Muscle layer of duodenum (tissue), 2 donors: ENCODE measurements around the gene CYB5A.
"Not testable (repeated sequence)": the region's sequence is repeated elsewhere in the genome, so short reads cannot be mapped to it uniquely, and the experiment has no call there.

Experiments
- H3K27ac ChIP-seq: one replicate; pipeline ENCODE4 v1.7.0; 2013; ENCODE audit warnings: mild to moderate bottlenecking, low read length
- H3K27me3 ChIP-seq: one replicate; pipeline ENCODE4 v1.7.0; 2013; ENCODE audit warnings: low read depth, mild to moderate bottlenecking, control low read depth, low read length
- H3K36me3 ChIP-seq, 2 donors: one replicate each; pipeline ENCODE4 v1.7.0; 2013; ENCODE audit warnings: low read length in 2 of 2, control low read depth in 1 of 2, mild to moderate bottlenecking in 1 of 2; ENCODE audit not compliant: insufficient read depth in 2 of 2, control insufficient read depth in 1 of 2
- H3K4me1 ChIP-seq, 2 donors: one replicate each; pipeline ENCODE4 v1.7.0; 2013; ENCODE audit warnings: low read length in 2 of 2, mild to moderate bottlenecking in 2 of 2, control low read depth in 1 of 2, moderate library complexity in 1 of 2; ENCODE audit not compliant: insufficient read depth in 2 of 2, control insufficient read depth in 1 of 2
- H3K4me3 ChIP-seq, 2 donors: one replicate each; pipeline ENCODE4 v1.7.0; 2013; ENCODE audit warnings: low read length in 2 of 2, low read depth in 1 of 2, mild to moderate bottlenecking in 1 of 2
- H3K9me3 ChIP-seq, 2 donors: one replicate each; pipeline ENCODE4 v1.7.0; 2013; ENCODE audit warnings: low read length in 2 of 2, control low read depth in 1 of 2, mild to moderate bottlenecking in 1 of 2; ENCODE audit not compliant: control insufficient read depth in 1 of 2
- donor health status: healthy.

Gene CYB5A, protein sequence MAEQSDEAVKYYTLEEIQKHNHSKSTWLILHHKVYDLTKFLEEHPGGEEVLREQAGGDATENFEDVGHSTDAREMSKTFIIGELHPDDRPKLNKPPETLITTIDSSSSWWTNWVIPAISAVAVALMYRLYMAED

DNA sequence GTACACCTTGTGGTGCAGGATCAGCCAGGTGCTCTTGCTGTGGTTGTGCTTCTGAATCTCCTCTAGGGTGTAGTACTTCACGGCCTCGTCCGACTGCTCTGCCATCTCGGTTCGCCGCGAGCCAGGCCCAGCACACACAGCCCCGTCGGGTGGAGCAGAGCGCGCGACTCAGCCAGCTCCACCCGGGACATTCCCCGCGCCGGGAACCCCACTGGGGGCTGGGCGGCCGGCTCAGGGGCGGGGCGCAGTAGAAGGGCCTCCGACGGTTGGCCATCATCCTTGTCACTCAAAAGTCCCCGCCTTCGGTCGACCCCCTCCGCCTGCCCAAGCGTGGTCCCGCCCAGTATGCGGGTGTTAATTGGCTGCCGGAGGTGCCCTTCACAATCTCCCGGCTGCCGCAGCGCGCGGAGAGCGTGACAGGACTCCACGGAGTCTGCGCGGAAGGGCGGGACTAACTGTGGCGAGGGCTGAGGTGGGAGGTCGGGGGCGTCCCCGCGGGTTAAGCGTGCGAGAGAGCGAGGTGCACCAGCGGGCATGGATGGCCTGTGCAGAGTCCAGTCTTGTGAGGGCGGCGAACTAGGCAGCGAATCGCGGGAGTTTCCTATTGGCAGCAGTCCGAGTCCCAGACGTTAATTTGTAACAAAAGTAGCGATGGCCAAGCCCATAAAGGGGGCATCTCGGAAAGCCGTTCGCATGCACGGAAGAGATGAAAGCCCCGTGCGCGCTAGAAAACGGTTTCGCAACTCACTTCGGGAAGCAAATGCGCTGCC, at the start of gene CYB5A:
CYB5A (minus strand) TSS at position 193 of the 770 bp plus-strand sequence; CDS start at position 105, 88 bp downstream.
- Histone ChIP-seq H3K4me3 (peak within 1 kb of the TSS; percentile 80 to 97), H3K36me3 (no peaks in the 10 kb centered on the region), H3K9me3 (no peaks in the 10 kb centered on the region), H3K27ac (peak within 1 kb of the TSS; percentile 82), H3K4me1 (peaks cover 13 to 14% of the 10 kb centered on the region in 2 donors), H3K27me3 (no peaks in the 10 kb centered on the region)

DNA sequence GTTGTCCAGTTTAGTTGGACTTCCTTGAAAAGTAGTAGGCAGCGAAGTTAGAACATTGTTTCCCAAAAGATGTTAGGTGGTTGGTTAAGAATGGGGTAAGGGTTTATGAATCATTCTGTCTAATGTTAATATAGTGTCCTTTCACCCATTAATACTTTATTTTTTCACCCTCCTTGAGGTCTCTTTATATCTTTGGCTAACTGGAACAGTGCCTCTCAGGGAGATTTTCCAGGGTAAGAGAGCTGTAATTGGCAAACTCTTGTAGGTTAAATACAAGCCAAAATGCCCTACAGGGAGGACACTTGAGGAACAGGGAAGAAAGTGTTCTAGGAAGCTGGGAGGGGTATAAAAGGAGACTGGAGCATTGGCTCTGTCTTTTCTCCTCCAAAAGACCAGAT, 46.1 kb upstream of the CYB5A start:
- no peak overlapping the region for H3K27ac ChIP-seq
- H3K9me3 ChIP-seq = no peaks in the 10 kb centered on the region
- H3K4me3 ChIP-seq = no peak overlapping the region
- H3K27me3 ChIP-seq = no peaks in the 10 kb centered on the region
- no peaks in the 10 kb centered on the region for H3K36me3 ChIP-seq
- no peaks in the 10 kb centered on the region for H3K4me1 ChIP-seq

DNA sequence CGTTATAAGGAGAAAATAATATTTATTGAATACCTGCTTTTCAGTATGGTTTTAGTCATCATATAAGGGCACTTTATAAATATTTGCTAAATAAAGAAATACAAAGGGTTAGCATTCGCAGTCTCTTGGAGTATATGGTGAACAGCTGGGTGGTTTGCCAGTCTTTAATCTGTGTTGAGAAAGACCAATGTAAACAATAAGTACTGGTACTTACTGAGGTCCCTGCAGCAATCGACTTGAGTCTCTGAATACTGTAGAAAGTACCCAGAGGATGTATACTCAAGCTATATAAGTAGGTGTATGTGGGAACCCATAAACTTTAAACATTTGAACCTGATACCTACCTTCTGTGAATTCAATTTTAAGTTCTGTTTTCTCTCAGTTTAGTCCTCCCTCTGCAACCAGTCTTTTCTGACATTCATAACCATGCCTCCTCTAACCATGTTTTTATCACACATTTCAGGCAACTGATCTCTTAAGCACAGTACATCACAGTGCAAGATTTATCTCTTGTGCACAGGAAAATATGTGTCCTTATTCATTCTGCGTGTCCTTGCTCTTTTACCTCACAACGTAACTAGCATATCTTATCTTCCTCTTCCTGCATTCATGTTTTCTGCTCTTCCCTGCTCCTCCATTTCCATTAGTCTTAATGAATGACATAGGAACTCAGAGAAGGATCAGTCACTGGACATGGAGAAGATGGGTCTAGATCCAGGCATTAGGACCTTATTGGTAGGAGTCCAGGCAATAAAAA, 45.6 kb upstream of the CYB5A start:
- H3K27ac ChIP-seq = no peak overlapping the region

GRCh38 chr18:74336656-74337055, 44.9 kb upstream of the CYB5A start:
- Histone ChIP-seq H3K9me3 (no peaks in the 10 kb centered on the region), H3K4me3 (no peak overlapping the region), H3K4me1 (no peaks in the 10 kb centered on the region), H3K36me3 (no peaks in the 10 kb centered on the region), H3K27me3 (no peaks in the 10 kb centered on the region), H3K27ac (no peak overlapping the region)

More for the DNA sequence above, 45.6 kb upstream of the CYB5A start:
- Histone ChIP-seq H3K4me1 (no peaks in the 10 kb centered on the region), H3K9me3 (no peaks in the 10 kb centered on the region), H3K36me3 (no peaks in the 10 kb centered on the region), H3K27me3 (no peaks in the 10 kb centered on the region), H3K4me3 (no peak overlapping the region)

GRCh38 chr18:74334242-74334893, 42.6 kb upstream of the CYB5A start:
- no peak overlapping the region for H3K27ac ChIP-seq
- no peaks in the 10 kb centered on the region for H3K4me1 ChIP-seq
- no peaks in the 10 kb centered on the region for H3K27me3 ChIP-seq
- no peak overlapping the region for H3K4me3 ChIP-seq
- no peaks in the 10 kb centered on the region for H3K9me3 ChIP-seq
- H3K36me3 ChIP-seq = no peaks in the 10 kb centered on the region

GRCh38 chr18:74333091-74333490, 41.3 kb upstream of the CYB5A start:
- H3K4me1 ChIP-seq = no peaks in the 10 kb centered on the region
- H3K9me3 ChIP-seq = no peaks in the 10 kb centered on the region
- H3K27me3 ChIP-seq = no peaks in the 10 kb centered on the region
- no peak overlapping the region for H3K4me3 ChIP-seq
- H3K36me3 ChIP-seq = no peaks in the 10 kb centered on the region
- H3K27ac ChIP-seq = no peak overlapping the region

GRCh38 chr18:74331404-74331803, 39.6 kb upstream of the CYB5A start:
- Histone ChIP-seq H3K4me1 (no peaks in the 10 kb centered on the region), H3K27ac (no peak overlapping the region), H3K27me3 (no peaks in the 10 kb centered on the region), H3K36me3 (no peaks in the 10 kb centered on the region), H3K9me3 (no peaks in the 10 kb centered on the region), H3K4me3 (no peak overlapping the region)

DNA sequence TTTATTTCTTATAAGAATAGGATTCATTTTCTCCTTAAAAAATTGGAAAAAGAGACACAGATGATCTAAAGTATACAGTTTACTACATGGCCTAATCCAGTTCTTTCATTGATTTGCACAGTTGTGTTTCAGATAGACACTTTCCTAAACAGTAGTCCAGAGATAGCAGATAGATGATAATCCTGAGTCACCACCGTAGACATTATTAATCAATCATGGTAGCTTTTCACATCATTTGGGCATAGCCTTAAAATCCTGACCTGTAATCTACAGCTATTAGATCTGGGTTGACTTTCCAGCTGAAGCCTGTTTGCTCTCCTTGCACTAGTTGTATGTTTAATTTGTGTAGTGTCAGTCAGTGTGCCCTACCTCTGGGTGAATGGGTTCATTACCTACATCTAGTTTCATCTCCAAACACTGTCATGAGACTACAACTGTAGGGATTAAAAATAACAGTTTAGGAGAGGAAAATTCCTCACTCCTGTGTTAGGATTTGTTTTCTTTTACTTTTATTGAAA, 38.0 kb upstream of the CYB5A start:
- Histone ChIP-seq H3K4me3 (no peak overlapping the region), H3K27me3 (no peaks in the 10 kb centered on the region)

GRCh38 chr18:74328206-74328605, 36.4 kb upstream of the CYB5A start:
- Histone ChIP-seq H3K36me3 (no peaks in the 10 kb centered on the region), H3K27ac (no peak overlapping the region), H3K9me3 (no peaks in the 10 kb centered on the region), H3K4me1 (no peaks in the 10 kb centered on the region), H3K27me3 (no peaks in the 10 kb centered on the region), H3K4me3 (no peak overlapping the region)

More for the DNA sequence above, 38.0 kb upstream of the CYB5A start:
- no peaks in the 10 kb centered on the region for H3K4me1 ChIP-seq
- H3K9me3 ChIP-seq = no peaks in the 10 kb centered on the region
- H3K36me3 ChIP-seq = no peaks in the 10 kb centered on the region
- H3K27ac ChIP-seq = no peak overlapping the region

DNA sequence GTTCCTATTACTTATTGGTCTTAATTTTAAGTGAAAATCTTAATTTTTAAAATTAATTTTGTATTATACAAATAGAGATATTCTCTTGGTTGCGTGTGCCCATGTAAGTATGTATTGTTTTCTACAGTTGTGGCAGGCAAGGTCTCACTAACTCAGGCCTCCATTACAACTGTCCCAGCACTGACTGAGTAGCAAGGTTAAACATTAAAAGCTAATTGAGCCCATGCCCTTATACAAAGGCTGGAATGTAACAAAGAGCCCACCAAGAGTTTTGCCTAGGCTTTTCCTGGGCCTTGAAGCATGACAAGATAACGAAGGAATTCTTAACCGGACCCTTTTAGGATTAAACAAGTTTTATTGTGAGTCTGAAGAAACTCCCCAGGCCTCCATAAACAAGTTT, 35.0 kb upstream of the CYB5A start:
- not testable (repeated sequence) for H3K36me3 ChIP-seq, H3K27ac ChIP-seq, H3K4me3 ChIP-seq, H3K9me3 ChIP-seq, H3K27me3 ChIP-seq, H3K4me1 ChIP-seq

DNA sequence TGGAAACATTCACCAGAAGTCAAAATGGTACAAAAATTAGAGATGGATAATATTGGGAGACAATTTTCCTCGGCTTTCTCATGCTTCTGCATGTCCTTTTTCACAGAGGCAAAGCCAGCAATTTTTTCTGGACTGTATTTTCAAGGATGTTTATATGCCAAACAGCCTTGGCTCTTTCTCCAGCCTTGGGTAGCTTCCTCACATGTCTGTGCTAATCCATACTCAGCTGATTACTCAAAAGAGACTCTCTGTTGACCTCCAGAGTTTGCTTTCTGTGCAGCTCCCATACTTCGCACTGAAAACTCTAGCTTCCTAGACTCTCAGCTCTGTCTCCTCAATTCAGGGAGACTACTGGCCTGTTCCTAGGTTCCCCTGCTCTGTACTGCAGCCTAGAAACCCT, 34.5 kb upstream of the CYB5A start:
- no peak overlapping the region for H3K4me3 ChIP-seq
- H3K9me3 ChIP-seq = no peaks in the 10 kb centered on the region
- no peaks in the 10 kb centered on the region for H3K27me3 ChIP-seq
- no peak overlapping the region for H3K27ac ChIP-seq
- no peaks in the 10 kb centered on the region for H3K4me1 ChIP-seq
- H3K36me3 ChIP-seq = no peaks in the 10 kb centered on the region
